Stimulated activated CD4-positive, alpha-beta T cell treated with anti-CD3 and anti-CD28 coated beads, Interleukin-12 subunit alpha, Interleukin-12 subunit beta, amount 100 ng/mL, for 4 hours (primary cell): ENCODE measurements around the gene SLC38A9.

Experiments
- DNase-seq: peaks from one replicate; pipeline ENCODE4 v3.0.0-alpha.2; 2020

Gene SLC38A9

DNA sequence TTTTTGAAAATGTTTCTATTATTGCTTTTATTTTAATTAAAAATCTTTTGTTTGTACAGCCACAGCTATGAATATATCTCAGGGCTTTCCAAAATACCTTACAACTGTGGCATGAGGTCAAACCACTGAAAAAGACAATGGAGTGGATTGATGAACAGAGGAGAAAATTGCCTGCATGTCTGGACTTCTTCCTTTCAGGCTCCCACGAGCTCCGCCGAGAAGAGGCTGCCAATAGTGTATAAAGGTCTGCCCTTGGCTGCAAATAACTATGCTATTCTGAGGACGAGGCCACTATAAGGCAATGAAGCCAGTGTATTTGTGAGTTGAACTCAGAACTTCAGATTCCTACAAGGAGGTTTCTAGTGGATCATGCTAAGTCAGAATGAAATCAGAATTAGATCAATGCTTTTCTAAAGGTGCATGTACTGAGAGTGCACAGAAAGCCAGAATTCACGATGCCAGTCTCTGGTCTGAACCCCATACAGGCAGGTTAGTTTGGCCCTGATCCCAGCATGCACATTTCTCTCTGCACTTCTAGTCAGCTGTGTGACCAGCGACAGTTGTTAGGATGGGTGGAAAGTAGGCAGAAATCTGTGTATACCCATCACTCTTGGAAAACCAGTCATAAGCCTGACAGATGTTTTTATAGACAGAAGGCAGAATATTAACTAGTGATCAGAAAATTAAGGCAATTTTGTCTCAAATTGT, 134.6 kb downstream of the SLC38A9 start:
- no peak for DNase-seq

DNA sequence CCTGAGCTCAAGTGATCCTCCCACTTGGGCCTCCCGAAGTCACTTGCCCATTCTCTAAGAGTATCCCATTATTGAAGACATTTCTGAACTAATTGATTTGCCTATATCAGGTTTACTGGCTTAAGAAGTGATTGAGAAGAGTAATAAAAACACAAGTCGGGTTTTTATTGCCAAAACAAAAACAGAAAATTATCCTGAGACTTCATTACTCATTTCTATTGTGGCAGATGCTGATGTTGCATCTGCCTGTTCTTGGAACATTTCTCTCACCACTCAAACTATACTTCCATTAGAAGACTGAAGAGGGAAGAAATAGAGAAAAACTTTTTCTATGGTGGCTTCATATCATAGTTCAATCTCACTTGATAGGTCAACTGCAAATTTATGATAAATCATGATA, 135.5 kb downstream of the SLC38A9 start:
- DNase-seq, result no peak
